RWPE1 (cell line): ENCODE data around the gene MAT1A.
"Not testable (repeated sequence)": the region's sequence is repeated elsewhere in the genome, so short reads cannot be mapped to it uniquely, and the experiment has no call there.

ENCODE experiments used
- CTCF ChIA-PET: fragments of 350-600 bp; sonication (Branson Sonifier 250); formaldehyde crosslinking; extraction: SDS; loops from one replicate; lab custom pipeline; 2021; lab: Yijun Ruan, JAX
- POLR2A ChIA-PET: fragments of 400-600 bp; formaldehyde crosslinking; extraction: SDS; loops from one replicate; lab custom pipeline; 2020; ENCODE audit warnings: antibody characterized with exemption; ENCODE audit not compliant: low non-redundant PET; lab: Yijun Ruan, JAX
- DNase-seq: peaks from one replicate; pipeline ENCODE4 v3.0.0; 2012; ENCODE audit warnings: low spot score
- H3K27ac ChIP-seq: fragments of 450-650 bp; 2 replicates; pipeline ENCODE4 v1.5.1; 2017
- TF ChIP-seq, protein P1 (sequence below): fragments of 450-650 bp; conservative IDR thresholded peaks from 2 replicates; pipeline ENCODE4 v1.5.1; 2017; ENCODE audit warnings: low read depth, mild to moderate bottlenecking

MAT1A gene

DNA sequence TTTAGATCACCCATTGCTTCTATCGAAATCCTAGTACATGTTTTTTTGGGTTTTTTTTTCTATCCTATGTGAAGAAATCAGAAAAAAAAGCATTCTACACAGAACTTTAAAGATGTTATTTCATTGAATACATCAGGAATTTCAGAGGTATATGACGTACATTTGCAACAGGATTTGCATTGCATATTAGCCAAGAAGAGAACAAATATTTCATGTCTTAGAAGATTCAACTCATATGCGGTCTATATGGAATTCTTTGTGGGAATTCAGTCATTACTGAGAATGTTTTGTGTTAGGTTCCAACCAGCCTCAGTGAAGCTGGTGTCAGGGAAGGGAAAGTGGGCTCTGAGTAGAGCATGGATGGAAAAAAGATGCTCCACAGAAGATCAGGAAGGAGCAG lies 45.1 kb downstream of the MAT1A start:
- CTCF ChIA-PET, DNase-seq, H3K27ac ChIP-seq, POLR2A ChIA-PET: not testable (repeated sequence)

- H3K27ac ChIP-seq, CTCF ChIA-PET, POLR2A ChIA-PET, DNase-seq: not testable (repeated sequence)
Measured at GRCh38 chr10:80242341-80242740, 47.1 kb downstream of the MAT1A start.

DNA sequence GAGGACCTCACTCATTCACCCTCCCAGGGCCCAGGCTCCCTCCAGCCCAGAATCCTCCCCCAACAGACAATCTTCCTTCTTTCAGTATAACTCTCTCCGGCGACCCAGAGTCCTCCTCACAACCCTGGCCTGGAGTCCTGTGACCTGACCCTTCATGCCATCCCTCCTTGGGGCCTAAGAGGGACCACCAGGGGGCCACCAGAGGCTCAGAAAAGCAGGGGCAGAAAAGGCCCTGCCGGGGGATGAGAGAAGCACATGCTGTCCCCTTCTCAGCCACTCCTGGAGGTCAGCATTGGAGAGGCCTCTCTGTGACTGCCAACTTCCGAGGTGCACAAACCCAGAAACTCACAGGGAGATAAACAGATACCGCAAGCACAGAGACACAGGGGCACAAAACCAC lies 53.0 kb downstream of the MAT1A start:
- CTCF ChIA-PET, POLR2A ChIA-PET, H3K27ac ChIP-seq, DNase-seq: not testable (repeated sequence)

GRCh38 chr10:80234331-80235235 lies 54.9 kb downstream of the MAT1A start:
- CTCF ChIA-PET, DNase-seq, POLR2A ChIA-PET, H3K27ac ChIP-seq: not testable (repeated sequence)

- DNase-seq, POLR2A ChIA-PET, CTCF ChIA-PET, H3K27ac ChIP-seq: not testable (repeated sequence)
Measured at GRCh38 chr10:80233871-80234270, 55.6 kb downstream of the MAT1A start.

GRCh38 chr10:80226723-80227122 lies 62.7 kb downstream of the MAT1A start:
- H3K27ac ChIP-seq, DNase-seq, CTCF ChIA-PET, POLR2A ChIA-PET: not testable (repeated sequence)

DNA sequence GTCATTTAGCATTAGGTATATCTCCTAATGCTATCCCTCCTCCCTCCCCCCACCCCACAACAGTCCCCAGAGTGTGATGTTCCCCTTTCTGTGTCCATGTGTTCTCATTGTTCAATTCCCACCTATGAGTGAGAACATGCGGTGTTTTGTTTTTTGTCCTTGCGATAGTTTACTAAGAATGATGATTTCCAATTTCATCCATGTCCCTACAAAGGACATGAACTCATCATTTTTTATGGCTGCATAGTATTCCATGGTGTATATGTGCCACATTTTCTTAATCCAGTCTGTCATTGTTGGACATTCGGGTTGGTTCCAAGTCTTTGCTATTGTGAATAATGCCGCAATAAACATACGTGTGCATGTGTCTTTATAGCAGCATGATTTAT lies 66.4 kb downstream of the MAT1A start:
- TF ChIP-seq, protein P1, sequence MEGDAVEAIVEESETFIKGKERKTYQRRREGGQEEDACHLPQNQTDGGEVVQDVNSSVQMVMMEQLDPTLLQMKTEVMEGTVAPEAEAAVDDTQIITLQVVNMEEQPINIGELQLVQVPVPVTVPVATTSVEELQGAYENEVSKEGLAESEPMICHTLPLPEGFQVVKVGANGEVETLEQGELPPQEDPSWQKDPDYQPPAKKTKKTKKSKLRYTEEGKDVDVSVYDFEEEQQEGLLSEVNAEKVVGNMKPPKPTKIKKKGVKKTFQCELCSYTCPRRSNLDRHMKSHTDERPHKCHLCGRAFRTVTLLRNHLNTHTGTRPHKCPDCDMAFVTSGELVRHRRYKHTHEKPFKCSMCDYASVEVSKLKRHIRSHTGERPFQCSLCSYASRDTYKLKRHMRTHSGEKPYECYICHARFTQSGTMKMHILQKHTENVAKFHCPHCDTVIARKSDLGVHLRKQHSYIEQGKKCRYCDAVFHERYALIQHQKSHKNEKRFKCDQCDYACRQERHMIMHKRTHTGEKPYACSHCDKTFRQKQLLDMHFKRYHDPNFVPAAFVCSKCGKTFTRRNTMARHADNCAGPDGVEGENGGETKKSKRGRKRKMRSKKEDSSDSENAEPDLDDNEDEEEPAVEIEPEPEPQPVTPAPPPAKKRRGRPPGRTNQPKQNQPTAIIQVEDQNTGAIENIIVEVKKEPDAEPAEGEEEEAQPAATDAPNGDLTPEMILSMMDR = 0 out of 2 replicates have a peak, but pooled peaks have one; percentile 5
- CTCF ChIA-PET = interaction anchor here (0.6 to 2.4 kb wide), 16 partner anchors 15 to 176 kb away, joined by 3 to 68 read pairs (median 4); no protein-coding TSS in a partner anchor
- POLR2A ChIA-PET, DNase-seq, H3K27ac ChIP-seq: not testable (repeated sequence)
